HL-60/S4 (cell line): Measurements from ENCODE around the gene TSPAN3.

Source experiments
- in situ Hi-C: fragments of 300-500 bp; cut with MboI; formaldehyde crosslinking; loops from 2 replicates; pipeline ENCODE4 v1.14.3; 2022; ENCODE audit warnings: low sequenced_read_pairs

TSPAN3 gene

DNA sequence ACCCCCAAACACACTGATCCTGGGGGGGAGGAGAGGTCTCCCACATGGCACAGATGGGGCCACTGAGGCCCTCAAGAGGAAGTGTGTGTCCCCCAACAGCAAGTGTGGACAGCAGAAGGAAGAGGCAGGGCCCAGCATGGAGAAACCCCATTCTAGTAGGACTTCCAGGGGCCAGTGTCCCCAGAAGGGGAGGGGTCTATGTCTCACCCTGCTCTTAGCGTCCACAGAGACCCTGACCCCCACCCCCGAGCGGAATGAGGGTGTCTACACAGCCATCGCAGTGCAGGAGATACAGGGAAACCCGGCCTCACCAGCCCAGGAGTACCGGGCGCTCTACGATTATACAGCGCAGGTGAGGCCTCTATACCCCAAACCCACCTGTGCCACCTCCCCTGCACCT is 35.3 kb downstream of the TSPAN3 start:
- in situ Hi-C loops = no loop called here

DNA sequence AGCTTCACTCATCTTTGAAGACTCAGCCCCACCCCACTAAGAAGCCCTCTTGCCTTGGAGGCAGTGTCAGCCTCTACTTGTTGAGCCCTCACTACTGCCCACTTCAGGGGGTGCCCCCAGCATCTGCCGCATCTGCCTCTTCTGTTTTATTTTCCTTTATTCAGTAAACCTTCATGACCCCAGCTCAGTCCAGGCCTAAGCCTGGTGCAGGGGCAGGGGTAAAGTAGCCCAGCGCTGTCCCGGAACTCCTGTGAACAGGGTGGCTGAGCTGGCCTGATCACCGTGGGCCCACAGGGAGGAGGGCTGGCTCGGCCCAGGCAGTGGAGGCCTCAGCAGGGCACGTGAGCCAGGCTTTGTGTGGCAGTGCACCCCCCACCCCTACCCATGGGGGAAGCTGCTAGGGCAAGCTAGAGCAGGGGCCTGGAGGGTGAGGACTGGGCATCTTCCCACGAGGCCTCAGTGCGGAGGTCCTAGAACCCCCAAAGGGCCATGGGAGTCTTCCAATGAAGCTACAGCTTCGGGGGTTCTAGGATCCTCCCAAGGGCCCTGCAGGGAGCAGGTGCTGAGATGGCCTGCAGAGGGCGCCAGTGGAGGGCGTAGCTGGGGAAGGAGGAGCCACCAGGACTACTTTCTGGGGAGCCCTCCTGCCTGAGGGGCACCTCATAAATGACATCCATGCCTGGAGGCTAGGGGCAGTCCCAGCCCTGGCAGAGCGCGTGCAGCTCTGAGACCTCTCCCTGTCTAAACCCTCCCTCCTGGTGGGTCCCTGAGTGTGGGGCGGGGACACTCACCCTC is 36.0 kb downstream of the TSPAN3 start:
- in situ Hi-C loops = no loop called here

DNA sequence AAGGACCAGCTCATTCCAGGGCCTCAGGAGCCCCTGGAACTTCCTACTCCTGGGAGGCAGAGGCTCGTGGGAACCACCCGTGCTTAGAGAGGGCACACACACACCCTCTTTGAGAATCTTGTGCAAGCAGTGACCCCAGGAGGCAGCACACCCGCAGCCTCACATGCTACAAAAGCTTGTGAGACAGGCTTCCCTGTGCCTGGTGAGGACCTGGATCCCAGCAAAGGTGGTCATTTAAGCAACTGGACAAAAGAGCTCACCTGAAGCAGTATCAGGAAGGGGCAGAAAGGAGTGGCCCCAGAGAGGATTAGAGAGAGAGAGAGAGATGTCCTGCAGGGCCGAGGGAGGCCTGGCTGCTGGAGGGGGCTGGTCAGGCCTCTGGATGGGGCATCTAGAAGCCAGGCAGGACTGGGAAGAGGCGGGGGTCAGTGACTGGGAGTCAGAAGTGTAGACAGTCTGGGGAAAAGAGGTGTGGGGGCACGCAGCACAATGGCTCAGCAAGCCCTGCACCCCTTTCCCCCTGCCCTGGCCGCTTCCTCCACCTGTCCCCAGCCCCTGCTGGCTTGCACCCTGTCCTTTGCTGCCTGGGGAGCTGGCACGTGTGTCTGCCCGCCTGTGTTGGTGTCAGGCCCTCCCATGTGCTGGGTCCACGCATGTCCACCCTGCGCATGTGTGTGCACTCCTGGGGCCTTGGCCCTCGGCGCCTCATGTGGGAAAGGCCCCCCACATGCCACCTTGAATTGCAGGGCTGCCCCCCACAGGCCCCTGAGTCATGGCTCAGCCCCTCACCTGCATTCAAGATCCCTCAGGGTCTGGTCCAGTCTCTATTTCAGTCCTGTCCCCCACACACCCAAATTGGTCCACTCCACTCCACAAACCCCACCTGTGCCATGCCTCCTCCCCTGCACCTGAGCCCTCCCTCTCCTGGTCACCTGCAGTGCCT is 36.9 kb downstream of the TSPAN3 start:
- in situ Hi-C loops = no loop called here

DNA sequence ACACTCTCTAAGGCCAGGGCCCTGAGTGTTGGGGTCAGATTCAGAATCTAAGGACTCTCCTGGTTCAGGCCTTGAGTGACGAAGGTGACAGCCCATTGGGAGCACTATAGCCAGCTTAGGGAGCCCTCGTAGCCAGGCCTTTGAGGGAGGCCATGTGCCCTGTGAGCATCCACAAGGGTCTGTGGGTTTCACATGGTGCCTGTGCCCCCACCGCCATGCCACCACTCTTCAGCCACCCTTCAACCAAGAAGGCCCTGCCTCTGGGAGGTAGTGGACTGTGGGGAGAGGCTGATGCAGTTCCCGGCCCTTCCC is 37.5 kb downstream of the TSPAN3 start:
- in situ Hi-C loops = no loop called here

DNA sequence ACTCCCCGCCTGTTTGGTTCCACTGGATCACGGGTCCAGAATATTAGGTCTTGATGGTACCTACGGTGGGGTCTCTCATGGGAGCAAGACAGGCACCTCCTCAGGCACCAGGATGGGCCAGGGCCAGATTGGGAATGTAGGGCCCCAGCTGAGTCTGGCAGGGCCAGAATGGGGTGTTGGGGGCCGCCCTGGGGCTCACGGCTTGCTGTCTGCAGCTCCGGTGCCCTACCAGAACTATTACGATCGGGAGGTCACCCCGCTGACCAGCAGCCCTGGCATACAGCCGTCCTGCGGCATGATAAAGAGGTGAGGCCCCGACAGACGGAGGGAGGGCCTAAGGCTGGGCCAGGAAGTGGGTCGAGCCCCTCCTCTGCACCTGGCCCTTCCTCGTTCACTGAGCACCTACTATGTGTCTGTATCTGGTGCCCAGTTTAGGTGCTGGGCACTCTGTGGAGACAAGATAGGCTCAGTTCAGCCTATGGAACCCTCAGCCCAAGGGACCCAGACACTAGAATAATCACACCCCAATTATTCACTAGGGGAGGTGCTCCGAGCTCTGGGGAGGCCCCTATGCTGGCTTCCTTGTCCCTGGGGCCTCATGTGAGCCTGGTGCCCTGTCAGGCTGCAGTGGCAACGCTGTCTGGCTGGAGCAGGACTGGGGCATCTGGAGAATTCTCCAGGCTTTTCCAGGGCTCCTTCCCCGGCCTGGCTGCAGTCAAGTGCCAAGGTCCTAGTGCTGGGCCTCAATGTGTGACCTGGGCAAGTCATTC is 38.1 kb downstream of the TSPAN3 start:
- in situ Hi-C loops = no loop called here

DNA sequence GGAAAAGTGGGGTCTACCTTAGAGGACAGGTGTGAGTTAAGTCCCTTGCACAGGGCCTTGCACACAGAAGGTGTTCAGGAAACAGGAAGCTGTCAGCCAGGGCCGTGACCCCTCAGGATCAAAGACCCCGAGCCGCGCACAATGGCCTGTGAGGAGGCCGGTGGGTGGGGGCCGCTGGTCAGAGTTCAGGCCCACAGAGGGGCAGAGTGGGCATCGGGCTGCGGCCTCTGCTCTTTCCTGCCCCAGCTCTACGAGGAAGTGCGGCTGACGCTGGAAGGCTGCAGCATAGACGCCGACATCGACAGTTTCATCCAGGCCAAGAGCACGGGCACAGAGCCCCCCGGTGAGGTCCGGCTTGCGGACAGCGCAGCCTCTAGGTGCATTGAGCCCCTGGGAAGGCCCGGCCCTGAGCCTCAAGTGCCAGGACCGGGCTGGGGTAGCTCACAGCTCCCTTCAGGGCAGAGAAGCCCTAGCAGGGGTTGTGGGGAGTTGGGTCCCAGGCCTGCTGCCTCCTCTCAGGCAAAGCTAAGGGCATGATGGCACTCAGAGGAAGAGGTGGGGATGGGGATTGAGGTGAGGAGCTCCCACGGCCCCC is 38.8 kb downstream of the TSPAN3 start:
- in situ Hi-C loops = no loop called here

DNA sequence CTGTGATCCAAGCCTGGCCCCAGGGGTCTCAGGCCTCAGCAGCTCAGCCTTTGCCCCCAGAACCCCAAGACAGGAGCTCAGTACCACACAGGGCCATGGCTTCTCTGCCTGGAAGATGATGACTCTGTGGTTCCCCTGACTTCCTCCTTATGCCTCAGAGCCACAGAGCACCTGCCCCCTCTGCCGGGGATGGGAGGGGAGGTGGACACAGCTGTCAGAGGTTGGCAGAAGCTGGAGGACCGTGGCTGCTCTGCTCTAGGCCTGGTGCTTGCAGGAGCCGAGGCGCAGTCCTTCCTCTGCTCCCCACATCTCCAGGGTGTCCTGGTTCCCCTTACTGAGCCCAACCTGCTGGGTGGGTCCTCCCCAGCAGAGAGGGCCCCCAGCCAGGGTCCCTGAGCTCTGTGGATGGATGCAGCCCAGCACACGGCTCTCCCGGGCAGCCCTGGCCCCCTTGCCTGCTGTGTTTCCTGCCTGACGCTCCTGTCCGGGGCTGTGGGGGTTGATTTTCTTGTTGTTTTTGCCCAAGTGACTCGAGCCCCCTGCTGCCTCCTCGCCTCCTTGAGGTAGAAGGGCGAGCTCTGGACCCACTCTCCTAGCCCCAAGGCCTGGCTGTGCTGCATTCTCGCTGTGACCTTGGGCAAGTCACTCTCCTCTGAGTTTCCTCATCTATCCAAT is 39.4 kb downstream of the TSPAN3 start:
- in situ Hi-C loops = no loop called here

DNA sequence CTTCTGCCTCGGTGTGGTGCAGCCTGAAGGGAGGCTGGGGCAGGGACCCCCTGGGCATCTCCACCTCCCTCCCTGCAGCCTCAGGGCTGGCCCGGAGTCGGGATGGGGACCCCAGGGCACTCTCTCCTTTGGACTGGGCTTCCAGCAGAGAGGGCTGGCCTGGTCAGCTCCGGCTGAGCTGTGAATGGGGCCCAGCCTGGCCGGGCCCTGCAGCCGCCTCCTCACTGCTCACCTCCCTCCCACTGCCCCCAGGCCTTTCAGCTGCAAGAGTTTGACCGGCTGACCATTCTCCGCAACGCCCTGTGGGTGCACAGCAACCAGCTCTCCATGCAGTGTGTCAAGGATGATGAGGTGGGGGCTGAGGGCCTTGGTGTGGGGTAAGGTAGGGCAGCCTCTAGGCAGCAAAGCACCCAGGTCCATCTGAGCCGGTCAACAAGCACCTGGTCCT is 40.0 kb downstream of the TSPAN3 start:
- in situ Hi-C loops = no loop called here

DNA sequence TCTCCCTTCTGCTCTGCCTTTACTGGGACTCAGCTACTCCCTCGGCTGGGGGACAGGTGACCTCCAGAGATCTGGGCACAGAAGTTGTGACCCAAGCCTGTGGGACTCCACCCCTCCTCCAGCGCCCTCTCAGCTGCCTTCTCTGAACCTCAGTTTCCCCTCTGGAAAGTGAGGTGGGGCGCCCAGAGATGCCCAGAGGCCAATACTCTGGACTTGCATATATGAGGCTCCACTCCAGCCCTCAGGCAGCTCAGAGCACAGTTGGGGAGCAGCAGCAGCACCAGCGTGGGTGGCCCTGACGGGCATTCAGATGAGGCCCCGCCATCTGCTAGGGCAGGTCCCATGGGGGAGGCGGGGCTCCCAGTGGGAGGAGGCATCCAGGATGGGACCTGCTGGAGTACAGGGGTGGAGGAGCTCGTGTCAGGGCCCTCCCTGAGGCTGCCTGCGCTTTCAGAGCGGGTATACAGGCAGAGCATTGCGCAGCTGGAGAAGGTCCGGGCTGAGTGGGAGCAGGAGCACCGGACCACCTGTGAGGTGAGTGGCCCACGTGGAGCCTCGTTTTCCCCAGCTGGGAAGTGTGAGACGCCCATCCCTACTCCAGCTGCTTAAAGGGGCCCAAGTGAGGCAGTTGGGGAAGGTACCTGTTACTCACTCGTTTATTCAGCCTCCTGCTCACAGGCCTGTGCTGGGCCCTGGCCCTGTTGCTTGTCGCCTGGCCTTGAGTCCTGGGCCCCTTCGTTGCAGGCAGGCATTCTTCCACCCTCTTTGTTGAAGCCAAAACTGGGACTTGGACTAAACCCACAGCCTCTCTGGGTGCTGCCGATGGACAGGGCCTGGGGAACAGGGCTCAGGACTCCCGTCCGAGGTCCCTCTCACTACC is 40.6 kb downstream of the TSPAN3 start:
- in situ Hi-C loops = no loop called here

DNA sequence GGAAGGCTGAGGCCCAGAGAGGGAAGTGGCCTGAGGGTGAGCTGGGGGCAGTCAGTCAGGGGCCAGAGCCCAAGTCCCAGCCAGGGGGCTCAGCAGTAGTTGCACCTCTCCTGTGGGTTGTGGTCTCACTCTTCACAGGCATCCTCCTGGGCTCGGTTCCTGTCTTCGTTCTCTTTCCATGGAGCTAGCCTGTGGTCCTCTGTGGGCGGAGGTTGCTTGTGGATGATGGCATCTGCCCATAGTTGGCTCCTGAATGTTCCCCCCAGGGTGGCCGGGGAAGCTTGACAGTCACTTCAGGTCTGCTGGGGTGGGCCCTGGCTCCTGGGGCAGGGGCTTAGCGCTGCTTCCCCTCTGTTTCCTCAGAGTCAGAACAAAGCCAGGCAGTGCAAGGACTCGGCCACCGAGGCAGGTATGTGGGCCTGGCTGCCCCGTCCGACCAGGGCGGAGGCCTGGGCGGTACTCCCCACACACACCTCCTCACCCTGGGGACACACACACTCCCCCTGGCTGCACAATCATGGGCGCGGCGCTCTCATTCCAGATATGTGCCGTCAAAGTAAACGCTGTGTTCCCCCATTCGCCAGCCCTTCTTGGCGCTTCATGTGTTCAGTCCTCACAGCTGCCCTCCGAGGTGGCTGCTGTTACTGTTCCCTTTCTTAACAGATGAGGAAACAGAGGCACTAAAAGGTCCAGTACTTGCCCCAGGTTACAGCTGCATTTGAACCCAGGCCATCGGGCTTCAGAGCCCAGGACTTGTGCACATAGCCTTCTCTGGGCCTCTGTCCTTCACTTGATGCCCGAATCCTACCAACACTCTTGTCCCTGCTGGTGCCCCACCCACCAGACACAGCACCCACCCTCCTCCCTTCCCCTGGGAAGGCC is 41.5 kb downstream of the TSPAN3 start:
- in situ Hi-C loops = loop anchor here (5.0 kb wide), 1 partner anchor 42 kb away; no protein-coding TSS in a partner anchor

DNA sequence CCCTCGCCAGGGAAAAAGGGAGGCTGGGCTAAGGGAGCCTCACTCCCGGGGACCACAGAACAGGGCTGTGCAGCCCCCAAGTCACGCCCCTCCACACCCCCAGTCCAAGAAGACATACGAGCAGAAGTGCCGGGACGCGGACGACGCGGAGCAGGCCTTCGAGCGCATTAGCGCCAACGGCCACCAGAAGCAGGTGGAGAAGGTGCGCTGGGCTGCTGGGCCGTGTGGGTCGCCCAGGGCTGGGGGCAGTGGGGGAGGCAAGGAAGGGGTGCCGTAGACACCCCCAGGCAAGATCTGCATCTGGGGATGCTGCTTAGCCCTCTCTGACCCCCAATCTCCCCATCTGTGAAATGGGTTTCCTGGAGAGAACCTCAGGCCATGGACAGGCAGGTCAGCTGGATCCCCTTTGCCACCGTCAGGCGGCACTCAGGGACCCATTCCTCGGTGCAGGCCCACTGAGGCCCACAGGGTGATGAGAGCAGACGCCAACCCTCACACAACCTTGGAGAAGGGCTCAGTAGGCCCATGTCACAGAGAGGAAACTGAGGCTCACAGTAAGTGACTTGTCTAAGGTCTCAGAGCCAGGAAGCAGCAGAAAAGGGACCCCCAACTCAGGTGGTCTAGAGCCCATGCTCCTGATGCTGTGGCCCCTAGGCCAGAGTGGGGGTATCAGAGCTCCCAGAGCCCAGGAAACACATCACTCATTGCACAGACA is 42.3 kb downstream of the TSPAN3 start:
- in situ Hi-C loops = loop anchor here (5.0 kb wide), 1 partner anchor 41 kb away; no protein-coding TSS in a partner anchor

DNA sequence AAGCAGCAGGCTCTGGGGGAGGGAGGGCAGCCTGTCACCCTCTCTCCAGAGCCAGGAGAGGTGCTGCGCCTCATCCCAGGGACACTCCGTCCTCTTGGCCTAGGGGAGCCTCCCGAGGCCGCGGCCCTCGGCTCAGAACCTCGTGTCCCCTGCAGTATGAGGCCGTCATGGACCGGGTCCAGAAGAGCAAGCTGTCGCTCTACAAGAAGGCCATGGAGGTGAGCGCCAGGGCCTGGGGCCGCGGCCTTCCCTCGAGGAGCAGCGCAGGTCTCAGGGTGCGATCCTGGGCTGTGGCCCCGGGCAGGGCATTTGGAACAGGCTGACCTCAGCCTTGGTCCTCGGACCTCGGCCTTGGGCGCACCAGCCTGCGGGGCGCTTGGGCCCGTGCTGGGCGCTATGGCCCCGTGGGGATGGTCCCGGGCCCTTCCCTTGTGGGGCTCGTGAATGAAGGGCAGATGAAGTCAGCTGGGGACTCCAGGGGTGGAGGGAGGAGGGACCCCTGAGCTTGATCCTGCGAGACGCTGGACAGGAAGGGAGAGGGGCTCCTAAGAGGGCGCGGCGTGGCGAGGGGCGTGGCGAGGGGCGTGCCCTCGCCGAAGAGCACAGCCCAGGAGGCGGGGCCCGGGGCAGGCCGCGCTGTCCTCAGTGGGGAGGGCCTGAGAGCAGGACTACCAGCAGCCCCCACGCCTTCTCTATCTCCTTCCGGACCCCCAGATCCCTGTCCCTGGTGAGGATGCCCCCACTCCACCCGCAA is 43.0 kb downstream of the TSPAN3 start:
- in situ Hi-C loops = loop anchor here (5.0 kb wide), 1 partner anchor 41 kb away; no protein-coding TSS in a partner anchor

DNA sequence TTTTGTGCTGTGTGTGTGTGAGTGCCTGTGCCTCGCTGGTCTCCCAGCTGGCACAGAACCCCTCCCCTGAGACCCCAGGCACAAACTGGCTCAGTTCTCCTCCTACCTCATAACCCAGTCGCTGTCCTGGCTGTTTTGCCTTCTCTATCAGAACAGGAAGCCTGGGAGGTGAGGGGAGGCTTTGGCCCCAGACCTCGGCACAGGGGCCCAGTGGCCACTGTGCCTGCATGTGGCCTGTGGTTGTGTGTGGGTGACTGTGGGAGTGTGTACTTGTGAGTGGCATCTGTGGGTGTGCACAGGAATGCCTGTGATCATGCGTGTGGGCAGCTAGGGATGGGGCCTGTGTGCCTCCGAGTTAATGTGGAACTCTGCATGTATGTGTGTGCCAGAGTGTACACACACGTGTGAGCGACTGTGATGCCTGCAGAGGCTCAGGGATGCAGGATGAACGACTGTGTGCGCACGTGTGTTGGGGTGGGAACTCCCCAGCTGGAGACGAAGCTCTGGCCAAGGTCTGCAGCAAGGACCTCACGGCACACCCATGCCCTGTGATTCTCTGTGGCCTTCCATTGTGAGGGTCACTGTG is 43.7 kb downstream of the TSPAN3 start:
- in situ Hi-C loops = loop anchor here (5.0 kb wide), 1 partner anchor 40 kb away; no protein-coding TSS in a partner anchor

DNA sequence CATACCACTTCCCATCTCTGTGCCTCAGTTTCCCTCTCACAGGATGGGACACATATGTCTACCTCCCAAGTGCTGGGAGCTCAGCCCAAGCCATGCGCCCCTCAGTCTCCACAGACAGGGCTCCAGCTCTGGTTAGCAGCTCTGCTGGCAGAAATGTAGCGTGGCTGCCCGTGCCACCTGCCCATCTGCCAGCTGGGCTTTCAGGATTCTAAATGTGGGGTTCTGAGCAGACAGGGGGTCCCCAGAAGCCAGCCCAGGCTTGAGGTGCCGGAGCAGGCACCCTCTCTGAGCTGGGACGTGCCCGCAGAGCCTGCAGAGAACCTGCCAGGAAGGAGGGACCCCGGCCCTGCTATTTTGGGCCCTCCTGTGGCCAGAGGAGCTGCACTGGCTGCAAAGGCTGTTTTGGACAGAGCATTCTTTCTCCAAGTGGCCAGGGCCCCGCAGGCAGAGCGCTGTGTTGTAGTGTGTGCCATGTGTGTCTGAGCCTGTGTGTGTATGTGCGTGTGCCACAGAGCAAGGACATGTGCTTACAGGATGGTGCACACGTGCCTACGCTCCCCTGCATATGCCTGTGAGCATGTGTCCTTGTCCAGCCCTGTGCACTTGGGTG is 44.3 kb downstream of the TSPAN3 start:
- in situ Hi-C loops = loop anchor here (5.0 kb wide), 1 partner anchor 39 kb away; no protein-coding TSS in a partner anchor

DNA sequence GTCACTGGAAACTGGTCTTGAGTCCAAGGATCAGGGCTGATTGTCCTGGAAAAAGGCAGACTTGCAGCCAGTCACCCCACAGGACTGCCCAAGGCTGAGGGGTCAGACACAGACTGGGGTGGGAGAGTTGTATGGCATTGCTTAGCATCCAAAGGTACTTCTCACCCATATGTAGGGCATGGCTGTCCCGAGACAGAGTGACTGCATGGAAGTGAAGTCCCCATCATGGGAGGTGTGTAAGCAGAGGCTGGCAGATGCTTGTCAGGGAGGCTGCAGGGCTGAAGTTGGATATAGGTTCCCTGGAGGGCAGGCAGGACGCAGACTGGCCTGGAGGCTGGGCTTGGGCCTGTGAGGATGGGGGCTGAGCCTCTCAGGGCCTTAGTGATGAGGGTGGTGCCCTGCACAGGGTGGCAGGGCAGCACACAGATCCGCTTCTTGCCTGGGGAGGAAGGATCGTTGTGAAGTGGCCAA is 44.9 kb downstream of the TSPAN3 start:
- in situ Hi-C loops = loop anchor here (5.0 kb wide), 1 partner anchor 39 kb away; no protein-coding TSS in a partner anchor
